Activated CD4-positive, CD25-positive, alpha-beta regulatory T cell (primary cell): ENCODE data around the gene POLD2.
"Not testable (repeated sequence)": the region's sequence is repeated elsewhere in the genome, so short reads cannot be mapped to it uniquely, and the experiment has no call there.

Experiments
- DNase-seq, 4 experiments: peaks; one replicate each; lab custom pipeline; 2025; lab: John Stamatoyannopoulos, UW

Gene POLD2

DNA sequence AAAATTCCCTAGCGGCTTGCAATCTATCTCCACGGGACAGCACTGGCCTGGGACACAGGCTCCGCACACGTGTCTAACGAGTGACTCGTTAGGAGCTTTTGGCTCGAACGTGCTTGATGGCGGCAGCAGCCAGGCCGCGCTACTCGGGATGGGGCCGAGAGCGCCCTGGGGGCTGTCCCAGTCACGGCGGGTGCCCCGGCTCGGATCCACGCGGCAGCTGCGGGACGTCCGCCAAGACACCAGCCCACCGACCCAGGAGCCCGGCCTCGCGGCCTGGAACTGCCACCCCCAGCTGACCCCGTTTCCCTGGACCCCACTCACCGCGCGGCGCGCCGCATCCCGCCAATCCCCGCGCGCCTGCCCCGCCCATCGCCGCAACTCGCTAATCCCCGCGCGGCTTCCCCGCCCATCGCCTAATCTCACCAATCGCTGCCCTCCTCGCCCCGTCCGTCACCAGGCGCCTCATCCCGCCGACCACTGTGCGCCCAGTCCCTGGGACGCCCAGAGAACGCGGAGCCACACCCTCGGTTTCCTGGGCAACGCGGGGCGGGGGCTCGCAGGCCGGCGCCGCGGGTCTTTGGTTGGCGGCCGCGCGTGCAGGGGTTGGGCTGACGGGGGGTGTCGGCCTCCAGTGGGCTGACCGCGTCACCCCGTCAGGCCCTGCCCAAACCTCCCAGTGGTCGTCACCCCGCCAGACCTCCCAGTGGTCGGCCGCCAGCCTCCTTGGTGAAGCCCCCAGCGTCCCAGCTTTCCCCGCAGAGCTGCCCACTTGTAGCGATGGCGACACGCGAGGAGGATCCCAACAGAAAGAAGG lies at the start of gene POLD2:
TSS of gene POLD2 (minus strand) at position 359 of the 814 bp plus-strand sequence. CDS start 1,495 bp downstream, outside the sequence.
- DNase-seq = peak; percentile 93 to 98 (median 96)

DNA sequence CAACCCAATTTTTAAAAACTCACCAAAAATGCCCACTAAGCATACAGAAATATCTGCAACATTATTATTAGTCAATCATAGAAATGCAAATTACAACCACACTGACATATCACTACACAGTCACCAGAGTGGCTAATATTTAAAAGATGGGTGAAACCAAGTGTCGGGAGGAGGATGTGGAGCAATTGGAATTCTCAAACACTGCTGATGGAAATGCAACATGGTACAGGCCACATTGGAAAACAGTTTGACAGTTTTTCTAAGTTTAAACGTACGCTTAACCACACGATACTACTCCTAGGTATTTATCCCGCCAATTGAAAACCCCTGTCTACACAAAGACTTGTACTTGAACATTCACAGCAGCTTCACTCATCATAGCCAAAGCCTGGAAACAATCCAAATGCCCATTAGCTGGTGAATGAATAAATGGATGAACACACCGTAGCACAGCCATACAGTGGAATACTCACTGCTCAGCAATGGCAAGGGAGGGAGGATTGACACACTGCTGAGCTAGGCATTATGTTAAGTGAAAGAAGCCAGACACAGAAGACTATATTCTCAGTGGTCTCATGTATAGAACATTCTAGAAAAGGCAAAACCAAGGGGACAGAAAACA lies 49.6 kb upstream of the POLD2 start:
- DNase-seq = no peak

GRCh38 chr7:44172352-44172751 lies 49.0 kb upstream of the POLD2 start:
- DNase-seq = no peak

DNA sequence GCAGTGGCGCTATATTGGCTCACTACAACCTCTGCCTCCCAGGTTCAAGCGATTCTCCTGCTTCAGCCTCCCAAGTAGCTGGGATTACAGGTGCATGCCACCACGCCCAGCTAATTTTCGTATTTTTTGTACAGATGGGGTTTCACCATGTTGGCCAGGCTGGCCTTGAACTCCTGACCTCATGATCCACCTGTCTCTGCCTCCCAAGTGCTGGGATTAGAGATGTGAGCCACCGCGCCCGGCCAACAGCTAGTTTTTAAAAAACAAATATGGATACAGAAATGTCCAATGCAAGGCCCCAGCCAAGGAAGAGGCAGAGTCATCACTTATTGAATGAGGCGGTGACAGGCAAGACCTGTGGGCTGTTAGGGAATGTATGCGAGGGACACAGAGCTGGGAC lies 48.6 kb upstream of the POLD2 start:
- DNase-seq = not testable (repeated sequence)

DNA sequence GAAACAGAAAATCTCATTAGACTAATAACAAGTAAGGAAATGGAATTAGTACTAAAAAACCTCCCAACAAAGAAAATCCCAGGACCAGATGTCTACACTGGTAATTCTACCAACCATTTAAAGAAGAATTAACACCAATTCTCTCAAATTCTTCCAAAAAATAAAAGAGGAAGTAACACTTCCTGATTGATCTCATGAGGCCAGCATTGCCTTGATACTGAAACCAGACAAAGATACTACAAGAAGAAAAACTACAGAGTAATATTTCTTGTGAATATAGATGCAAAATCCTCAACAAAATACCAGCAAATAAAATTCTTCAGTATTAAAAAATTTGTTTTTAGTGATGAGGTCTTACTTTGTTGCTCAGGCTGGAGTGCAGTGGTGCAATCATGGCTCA lies 44.6 kb upstream of the POLD2 start:
- no peak for DNase-seq

GRCh38 chr7:44163591-44163990 lies 40.2 kb upstream of the POLD2 start:
- no peak for DNase-seq

DNA sequence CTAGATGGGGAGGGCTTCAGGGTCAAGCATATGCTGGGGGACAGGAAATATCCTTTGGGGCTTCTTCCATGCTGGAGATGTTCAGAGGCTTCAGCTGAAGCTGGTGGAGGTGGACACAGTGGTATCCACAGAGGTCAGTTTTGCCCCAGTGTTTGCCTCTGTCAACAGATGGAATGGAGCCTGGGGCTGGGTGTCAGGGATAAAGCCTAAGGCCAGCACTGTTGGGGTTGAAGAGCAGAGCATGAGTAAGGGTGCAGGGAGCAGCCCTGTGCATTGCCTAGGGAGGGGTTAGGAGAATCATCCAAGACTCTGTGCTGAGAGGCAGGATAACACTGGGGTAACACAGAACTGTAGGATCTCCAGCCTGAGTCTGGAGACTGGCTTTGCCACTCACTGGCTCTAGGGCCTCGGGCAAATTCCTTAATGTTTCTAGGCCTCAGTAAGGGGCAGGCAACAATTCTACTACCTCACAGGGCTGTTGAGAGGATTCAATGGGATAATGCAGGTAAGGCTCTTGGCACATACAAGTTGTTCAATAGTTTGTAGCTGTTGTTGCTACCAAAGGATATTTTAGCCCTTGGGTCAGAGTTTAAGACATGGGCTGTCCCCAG lies 39.5 kb upstream of the POLD2 start:
- no peak for DNase-seq

DNA sequence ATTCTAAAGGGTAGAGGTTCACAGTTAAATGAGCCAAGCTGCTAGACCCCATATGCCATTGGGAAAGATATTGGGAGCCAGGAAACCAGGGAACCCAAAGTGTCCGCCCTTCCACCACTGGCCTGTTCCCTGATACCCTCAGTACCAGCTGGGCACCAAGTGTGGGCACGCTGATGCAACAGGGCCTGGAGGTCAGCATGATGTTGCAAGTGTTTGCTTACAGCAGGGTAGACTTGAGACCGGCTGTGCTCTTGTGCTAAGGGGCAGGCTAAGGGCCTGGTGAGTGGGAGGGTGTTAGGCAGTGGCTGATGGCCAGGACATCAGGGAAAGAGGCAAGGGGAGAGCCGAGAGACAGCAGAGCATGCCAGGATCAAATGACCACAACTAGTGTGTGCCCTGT lies 38.8 kb upstream of the POLD2 start:
- no peak for DNase-seq

GRCh38 chr7:44161371-44161770 lies 38.0 kb upstream of the POLD2 start:
- no peak for DNase-seq

- no peak for DNase-seq
Measured at GRCh38 chr7:44159824-44160630, 36.7 kb upstream of the POLD2 start.

DNA sequence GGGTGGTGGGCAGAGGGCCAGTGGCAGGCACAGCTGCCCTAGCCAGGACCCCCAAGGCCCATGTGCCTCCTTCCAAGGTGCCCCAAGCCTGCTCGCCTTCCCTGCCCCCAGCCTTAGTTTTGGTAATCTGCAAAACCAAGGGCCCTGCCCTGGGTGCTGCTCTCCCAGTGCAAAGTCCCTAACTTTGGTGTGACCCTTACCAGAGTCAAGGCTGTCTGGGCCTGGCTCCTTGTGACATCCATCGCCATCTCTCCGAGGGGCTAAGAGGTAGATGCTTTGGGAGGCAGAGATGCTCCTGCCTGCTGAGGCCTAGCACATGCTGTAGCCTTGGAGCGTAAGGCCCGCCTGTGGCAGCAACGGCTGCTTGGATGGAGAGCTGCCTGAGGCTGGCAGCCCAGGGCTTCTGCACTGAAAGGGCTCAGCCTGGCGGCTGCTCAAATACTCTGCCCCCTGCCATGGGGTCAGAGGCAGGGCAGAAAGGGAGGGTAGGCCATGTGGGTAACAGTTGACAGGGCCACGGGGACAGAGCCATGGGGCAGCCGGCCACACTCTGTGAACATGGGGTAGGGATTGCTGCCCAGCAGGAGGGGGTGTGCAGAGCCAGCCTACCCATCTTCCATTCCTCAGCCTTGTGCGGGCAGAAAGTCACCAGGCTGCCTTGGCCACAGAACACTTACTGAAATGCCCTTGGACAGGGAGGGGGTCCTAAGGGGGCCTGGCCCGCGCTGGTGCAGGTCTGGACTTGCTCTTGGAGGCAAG lies 35.7 kb upstream of the POLD2 start:
- no peak for DNase-seq

GRCh38 chr7:44158096-44158872 lies 34.9 kb upstream of the POLD2 start:
- DNase-seq = no peak

DNA sequence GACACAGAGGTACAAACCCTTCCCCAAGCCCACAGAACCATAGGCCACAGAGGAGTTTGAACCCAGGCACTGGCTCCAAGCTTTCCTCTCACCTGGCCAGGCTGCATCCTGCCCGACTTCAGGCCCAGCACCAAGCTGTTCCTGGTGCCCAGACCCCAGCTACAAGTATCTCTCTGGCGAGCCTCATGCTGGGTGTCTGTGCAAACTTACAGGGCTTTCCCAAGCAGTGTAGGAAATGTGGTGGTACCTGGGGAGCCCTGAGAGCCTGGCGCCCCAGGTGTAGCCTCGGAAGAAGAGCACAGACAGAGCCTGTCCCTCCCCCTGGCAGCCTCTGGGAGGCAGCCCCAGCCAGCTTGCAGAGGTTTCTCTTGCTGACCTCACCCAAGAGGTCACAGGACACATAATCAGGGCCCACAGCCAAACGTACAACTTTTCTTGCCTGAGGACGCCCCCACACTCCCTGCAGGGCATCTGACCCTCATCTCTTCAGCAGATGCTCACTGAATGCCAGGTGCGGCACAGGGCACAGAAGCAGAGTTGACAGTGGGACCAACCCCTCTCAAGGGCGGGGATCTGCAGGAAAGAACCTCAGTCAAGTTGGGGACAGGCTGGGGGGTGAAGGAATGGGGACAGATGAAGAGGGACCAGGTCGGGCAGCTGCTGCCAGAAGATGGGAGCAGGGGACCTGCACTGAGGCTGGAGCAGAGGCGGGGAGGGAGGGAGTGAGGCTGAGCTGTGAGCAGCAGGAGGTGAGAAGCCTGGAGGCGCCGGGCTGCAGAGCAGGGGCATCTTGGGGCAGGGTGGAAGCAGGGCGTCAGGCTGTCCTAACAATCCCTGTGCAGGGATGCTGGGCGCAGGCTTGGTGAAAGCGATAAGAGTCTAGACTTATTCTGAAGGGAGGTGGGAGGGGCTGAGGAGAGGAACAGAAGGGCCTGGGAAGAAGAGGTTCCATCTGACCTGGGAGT lies 34.0 kb upstream of the POLD2 start:
- DNase-seq = no peak

- DNase-seq = no peak
Measured at GRCh38 chr7:44156453-44157010, 33.2 kb upstream of the POLD2 start.

DNA sequence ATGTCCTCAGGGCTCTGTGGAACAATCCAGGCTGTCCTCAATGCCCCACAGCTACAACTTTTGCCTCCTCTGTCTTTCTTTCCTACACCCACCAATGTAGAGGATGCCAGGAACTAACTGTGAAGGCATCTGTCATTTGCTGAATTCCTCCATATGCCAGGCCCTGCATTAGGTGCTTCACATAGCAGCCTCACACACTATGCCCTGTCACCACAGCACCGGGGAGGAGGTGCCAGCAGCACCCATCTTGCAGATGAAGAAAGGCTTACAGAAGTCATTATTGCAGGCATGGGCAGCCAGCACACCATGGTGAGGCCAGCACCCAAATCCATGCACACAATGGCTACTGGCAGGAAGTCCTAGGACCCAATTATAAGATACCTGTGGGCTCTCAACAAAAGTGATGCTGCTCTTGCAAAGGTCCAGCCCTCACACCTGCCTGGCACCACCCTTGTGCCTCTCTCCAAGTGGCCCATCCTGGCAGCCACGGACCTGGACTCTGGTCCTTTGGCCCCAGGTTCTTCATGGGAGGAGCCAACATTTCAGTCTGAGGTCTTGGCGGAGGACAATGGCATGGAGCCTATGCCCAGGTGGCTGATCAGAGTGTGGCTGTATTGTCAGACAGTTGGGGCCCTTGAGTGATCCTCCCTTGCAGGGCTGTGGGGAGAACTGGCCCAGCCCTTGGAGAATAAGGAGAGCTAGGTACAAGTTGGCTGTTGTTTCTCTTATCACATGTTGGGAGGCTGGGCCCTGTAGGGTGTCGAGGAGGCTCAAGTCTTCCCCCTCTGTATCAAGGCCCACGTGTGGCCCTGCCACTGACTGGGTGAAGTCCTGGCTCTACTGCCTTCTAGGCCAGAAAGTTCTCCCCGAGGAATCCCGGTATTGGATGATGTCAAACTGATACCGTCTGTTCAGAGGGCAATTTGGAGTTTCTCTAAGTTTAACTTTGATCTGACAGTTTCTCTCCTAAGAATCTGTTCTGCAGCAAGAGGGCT lies 32.1 kb upstream of the POLD2 start:
- no peak for DNase-seq

DNA sequence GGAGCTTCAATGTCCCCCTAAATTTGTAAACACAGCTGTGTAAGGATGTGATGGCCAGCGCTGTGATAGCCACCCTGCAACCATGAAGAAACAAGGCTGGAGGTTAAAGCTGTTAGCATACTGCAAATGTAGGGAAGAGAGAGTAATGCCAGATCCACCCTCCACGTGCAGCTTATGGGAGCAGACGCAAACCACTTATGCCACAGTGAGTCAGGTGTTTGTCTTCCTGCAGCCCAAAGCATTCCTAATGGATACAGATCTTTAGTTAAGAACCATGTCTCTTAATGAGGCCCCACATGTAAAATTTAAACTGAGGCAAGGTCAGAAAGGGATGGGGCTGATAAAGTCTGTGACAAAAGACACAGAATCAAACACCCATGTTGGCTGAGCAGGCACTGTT lies 31.4 kb upstream of the POLD2 start:
- DNase-seq = no peak

GRCh38 chr7:44153948-44154335 lies 30.6 kb upstream of the POLD2 start:
- no peak for DNase-seq
